Endodermal cell (in vitro differentiated cells): ENCODE data around the gene CYP51A1. TPM values are rescaled to one million over a fixed set of nuclear protein-coding genes. Genes with fewer than 3 reads are reported as not detected.

Source experiments
- DNase-seq: peaks from one replicate; pipeline ENCODE4 v3.0.0-alpha.2; 2017
- H3K27ac ChIP-seq: 2 replicates; pipeline ENCODE4 v1.5.1; 2013; ENCODE audit warnings: mild to moderate bottlenecking, low read depth, low read length, moderate library complexity
- H3K27me3 ChIP-seq: 2 replicates; pipeline ENCODE4 v1.6.1; 2013; ENCODE audit warnings: mild to moderate bottlenecking, low read length, moderate library complexity; ENCODE audit not compliant: insufficient read depth, control insufficient read depth, poor library complexity, severe bottlenecking
- H3K36me3 ChIP-seq: 2 replicates; pipeline ENCODE4 v1.7.0; 2013; ENCODE audit warnings: mild to moderate bottlenecking, low read length, moderate library complexity; ENCODE audit not compliant: control insufficient read depth, insufficient read depth
- H3K4me1 ChIP-seq: one replicate; pipeline ENCODE4 v1.7.0; 2013; ENCODE audit warnings: low read length; ENCODE audit not compliant: control insufficient read depth, insufficient read depth
- H3K4me3 ChIP-seq: 2 replicates; pipeline ENCODE4 v1.5.1; 2013; ENCODE audit warnings: mild to moderate bottlenecking, low read length, moderate library complexity
- H3K9ac ChIP-seq: 2 replicates; pipeline ENCODE4 v1.6.1; 2013; ENCODE audit warnings: mild to moderate bottlenecking, low read length, moderate library complexity; ENCODE audit not compliant: poor library complexity, severe bottlenecking; ENCODE audit errors: extremely low read depth
- H3K9me3 ChIP-seq: 2 replicates; pipeline ENCODE4 v1.6.1; 2013; ENCODE audit warnings: mild to moderate bottlenecking, low read length, moderate library complexity; ENCODE audit not compliant: control insufficient read depth
- H3K27ac Mint-ChIP-seq: 2 replicates; pipeline ENCODE4 v1.8.0; 2020; ENCODE audit warnings: mixed read lengths
- H3K27me3 Mint-ChIP-seq: 2 replicates; pipeline ENCODE4 v1.8.0; 2021; ENCODE audit warnings: mild to moderate bottlenecking, mixed read lengths; ENCODE audit not compliant: insufficient read depth
- H3K36me3 Mint-ChIP-seq: 2 replicates; pipeline ENCODE4 v1.8.0; 2020; ENCODE audit warnings: low read depth, mixed read lengths
- H3K4me1 Mint-ChIP-seq: 2 replicates; pipeline ENCODE4 v1.8.0; 2020; ENCODE audit warnings: mixed read lengths
- H3K4me3 Mint-ChIP-seq: 2 replicates; pipeline ENCODE4 v1.8.0; 2020; ENCODE audit warnings: mild to moderate bottlenecking, moderate library complexity, mixed read lengths
- H3K9me3 Mint-ChIP-seq: 2 replicates; pipeline ENCODE4 v1.8.0; 2020; ENCODE audit warnings: mild to moderate bottlenecking, mixed read lengths
- CTCF ChIP-seq: fragments of 200-600 bp; sonication (generic); conservative IDR thresholded peaks from 2 replicates; pipeline ENCODE4 v1.5.0; 2021; ENCODE audit warnings: antibody characterized with exemption, mild to moderate bottlenecking
- WGBS, 2 experiments: methylation state at CpG; one replicate each; pipeline versions ENCODE4 v1.1.5 to v1.1.7; 2013; ENCODE audit warnings: missing lambda C conversion rate in 2 of 2, mixed read lengths in 1 of 2; ENCODE audit not compliant: insufficient coverage in 1 of 2, insufficient read length in 1 of 2; 5-methylcytosine and 5-hydroxymethylcytosine counted together
- total RNA-seq, 2 donors: library from RNA; stranded (reverse); fragmentation: NEBNext Ultra II Directional in 1 of 2; extraction: Animal tissue kit (Norgen Biotek cat#: 25700) in 1 of 2; gene quantifications; 2 replicates in 1 of 2; 3 replicates in 1 of 2; pipeline ENCODE4 v1.2.1, GENCODE V29; 2021

Gene CYP51A1
- total RNA-seq, 2 donors from 2014 or later = 49.5 to 72.9 TPM

DNA sequence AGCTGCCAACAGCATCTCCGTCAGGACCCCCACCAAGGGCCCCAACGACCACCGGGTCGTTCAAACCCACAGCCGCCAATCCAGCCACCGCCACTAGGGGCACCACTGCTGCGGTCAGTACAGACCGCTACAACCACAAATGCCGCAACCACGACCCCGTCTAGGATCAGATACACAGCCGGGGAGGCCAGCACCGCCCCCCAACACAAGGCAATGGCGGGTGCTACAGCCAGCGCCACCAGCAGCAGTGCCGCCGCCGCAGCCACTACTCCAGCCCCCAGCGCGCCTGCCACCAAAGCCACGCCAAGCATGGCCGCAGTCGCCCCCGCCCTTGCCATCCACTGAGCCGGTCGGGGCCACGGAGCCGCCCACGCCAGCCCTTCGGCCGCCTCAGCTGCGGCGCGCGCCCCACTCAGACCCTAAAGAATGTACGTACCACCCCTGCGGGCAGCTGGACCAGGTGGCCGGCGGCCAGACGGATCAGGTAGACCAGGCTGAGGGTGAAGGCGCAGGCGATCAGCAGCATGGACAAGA, 473 bp downstream of the CYP51A1 start:
- peak overlapping the region; percentile 94 for H3K9ac ChIP-seq
- H3K9me3 Mint-ChIP-seq = peaks cover 2% of the 10 kb centered on the region
- peak overlapping the region; percentile 100 for H3K27ac Mint-ChIP-seq
- no peaks in the 10 kb centered on the region for H3K9me3 ChIP-seq
- H3K4me1 Mint-ChIP-seq = peaks cover 9% of the 10 kb centered on the region
- TF ChIP-seq CTCF = peak; percentile 97
- H3K36me3 ChIP-seq = peaks cover 19% of the 10 kb centered on the region
- peak overlapping the region; percentile 90 for H3K4me3 ChIP-seq
- H3K4me1 ChIP-seq = no peaks in the 10 kb centered on the region
- peaks cover 6% of the 10 kb centered on the region for H3K27me3 Mint-ChIP-seq
- H3K27me3 ChIP-seq = no peaks in the 10 kb centered on the region
- peak overlapping the region; percentile 95 for H3K4me3 Mint-ChIP-seq
- DNase-seq = peak; percentile 95
- H3K36me3 Mint-ChIP-seq = peaks cover 15% of the 10 kb centered on the region
- WGBS, 2 experiments = 0% methylated on average over 26 to 42 of the region's 42 CpGs
- peak overlapping the region; percentile 98 for H3K27ac ChIP-seq

DNA sequence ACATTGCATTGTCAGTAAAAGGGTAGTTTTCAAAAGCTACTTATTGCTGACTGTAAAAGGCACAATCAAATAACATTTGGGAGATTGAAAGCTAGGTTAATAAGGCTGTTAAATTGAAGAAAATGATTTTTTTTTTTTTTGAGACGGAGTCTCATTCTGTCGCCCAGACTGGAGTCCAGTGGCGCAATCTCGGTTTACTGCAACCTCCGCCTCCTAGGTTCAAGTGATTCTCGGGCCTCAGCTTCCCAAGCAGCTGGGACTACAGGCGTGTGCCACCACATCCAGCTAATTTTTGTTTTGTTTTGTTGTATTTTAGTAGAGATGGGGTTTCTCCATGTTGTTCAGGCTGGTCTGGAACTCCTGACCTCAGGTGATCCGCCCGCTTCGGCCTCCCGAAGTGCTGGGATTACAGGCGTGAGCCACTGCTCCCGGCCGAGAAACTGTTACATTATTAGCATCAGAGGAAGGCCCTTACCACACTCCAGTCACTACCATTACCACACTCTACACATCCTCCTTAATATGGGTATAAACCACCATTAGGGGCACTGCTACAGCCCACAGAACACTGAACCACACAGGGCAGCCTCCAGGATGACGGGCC, 1.0 kb downstream of the CYP51A1 start:
- 23 to 27% methylated on average over 10 to 15 of the region's 15 CpGs for WGBS, 2 experiments
- H3K4me3 Mint-ChIP-seq = peak overlapping the region; percentile 95
- H3K27ac Mint-ChIP-seq = peak overlapping the region; percentile 100
- DNase-seq = no peak
- peaks cover 9% of the 10 kb centered on the region for H3K4me1 Mint-ChIP-seq
- H3K4me1 ChIP-seq = no peaks in the 10 kb centered on the region
- no peaks in the 10 kb centered on the region for H3K27me3 ChIP-seq
- no peaks in the 10 kb centered on the region for H3K9me3 Mint-ChIP-seq
- H3K9me3 ChIP-seq = no peaks in the 10 kb centered on the region
- H3K36me3 ChIP-seq = peaks cover 25% of the 10 kb centered on the region
- no peak for TF ChIP-seq CTCF
- peak overlapping the region; percentile 90 for H3K4me3 ChIP-seq
- peaks cover 6% of the 10 kb centered on the region for H3K27me3 Mint-ChIP-seq
- peaks cover 19% of the 10 kb centered on the region for H3K36me3 Mint-ChIP-seq
- peak overlapping the region; percentile 94 for H3K9ac ChIP-seq
- H3K27ac ChIP-seq = peak overlapping the region; percentile 25

DNA sequence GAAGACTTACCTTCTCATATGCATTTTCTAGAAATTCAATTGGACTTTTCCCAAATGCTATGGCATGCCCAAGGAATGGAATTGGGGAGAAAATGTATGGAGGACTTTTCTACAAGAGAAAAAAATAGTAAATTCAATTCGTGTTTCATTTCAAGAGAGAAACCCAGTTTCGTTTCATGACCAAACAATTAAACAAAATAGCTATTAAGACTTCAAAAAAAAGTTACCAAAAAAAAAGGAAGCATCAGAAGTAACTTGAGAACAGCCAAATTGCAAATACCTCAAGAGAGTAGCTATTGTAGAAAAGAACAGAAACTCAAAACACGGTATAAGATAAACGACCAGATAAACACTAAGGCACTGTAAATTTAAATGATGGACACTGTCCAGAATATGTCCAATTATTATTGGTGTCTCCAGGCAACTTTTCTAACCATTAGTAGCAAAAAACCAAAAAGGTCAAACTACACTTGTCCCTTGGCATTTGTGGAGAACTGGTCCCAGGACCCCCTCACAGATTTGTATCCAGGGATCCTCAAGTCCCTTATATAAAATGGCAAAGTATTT, 2.4 kb downstream of the CYP51A1 start:
- peaks cover 29% of the 10 kb centered on the region for H3K36me3 Mint-ChIP-seq
- Histone ChIP-seq H3K9ac (no peak overlapping the region), H3K9me3 (no peaks in the 10 kb centered on the region), H3K4me1 (no peaks in the 10 kb centered on the region), H3K36me3 (peaks cover 38% of the 10 kb centered on the region), H3K27me3 (no peaks in the 10 kb centered on the region), H3K27ac (no peak overlapping the region), H3K4me3 (peak overlapping the region; percentile 90)
- no peak for TF ChIP-seq CTCF
- no peaks in the 10 kb centered on the region for H3K9me3 Mint-ChIP-seq
- peak overlapping the region; percentile 95 for H3K4me3 Mint-ChIP-seq
- no peak overlapping the region for H3K27ac Mint-ChIP-seq
- H3K4me1 Mint-ChIP-seq = peaks cover 9% of the 10 kb centered on the region
- peaks cover 6% of the 10 kb centered on the region for H3K27me3 Mint-ChIP-seq
- no peak for DNase-seq
- WGBS, 2 experiments = 89 to 90% methylated on average over 3 to 4 of the region's 4 CpGs
